Heart left ventricle (tissue), 16 donors: Measurements from ENCODE around the gene DTWD2. TPM values are rescaled to one million over a fixed set of nuclear protein-coding genes. Genes with fewer than 3 reads are reported as not detected.

Experiments used
- ATAC-seq, 4 donors: fragments of 200-7000 bp; cut with Tn5 transposase; one replicate each; pipeline ENCODE4 v1.9.1; 2020 to 2022; ENCODE audit warnings: moderate library complexity in 4 of 4, mild to moderate bottlenecking in 3 of 4, moderate number of reproducible peaks in 1 of 4
- DNase-seq, 5 donors: peaks; one replicate each; pipeline ENCODE4 v3.0.0-alpha.2; 2020
- H3K27ac ChIP-seq, 12 donors: fragments of 200-600 bp; sonication (generic) in 4 of 12; one replicate each; pipeline versions ENCODE4 v1.5.0 to v1.8.0; 2016 to 2022; ENCODE audit warnings: mild to moderate bottlenecking in 2 of 12
- H3K27me3 ChIP-seq, 9 donors: fragments of 200-600 bp; sonication (generic) in 2 of 9; one replicate each; pipeline versions ENCODE4 v1.5.1 to v1.8.0; 2016 to 2022; ENCODE audit warnings: mild to moderate bottlenecking in 3 of 9
- H3K36me3 ChIP-seq, 9 donors: fragments of 200-600 bp; sonication (generic) in 2 of 9; one replicate each; pipeline versions ENCODE4 v1.5.0 to v1.8.0; 2018 to 2022; ENCODE audit warnings: mild to moderate bottlenecking in 2 of 9
- H3K4me1 ChIP-seq, 12 donors: fragments of 200-600 bp; sonication (generic) in 4 of 12; one replicate each; pipeline versions ENCODE4 v1.5.0 to v1.8.0; 2016 to 2022; ENCODE audit warnings: mild to moderate bottlenecking in 3 of 12
- H3K4me3 ChIP-seq, 12 donors: fragments of 200-600 bp; sonication (generic) in 4 of 12; one replicate each; pipeline versions ENCODE4 v1.5.0 to v1.8.0; 2017 to 2022; ENCODE audit warnings: mild to moderate bottlenecking in 9 of 12, moderate library complexity in 4 of 12
- H3K9me3 ChIP-seq, 12 donors: fragments of 200-600 bp; sonication (generic) in 4 of 12; one replicate each; pipeline versions ENCODE4 v1.5.0 to v1.8.0; 2016 to 2022; ENCODE audit warnings: mild to moderate bottlenecking in 1 of 12
- CTCF ChIP-seq, 12 donors: fragments of 200-600 bp; sonication (generic) in 4 of 12; IDR thresholded peaks; one replicate each; pipeline versions ENCODE4 v1.5.0 to v1.8.0; 2018 to 2022; ENCODE audit warnings: antibody characterized with exemption in 12 of 12, mild to moderate bottlenecking in 5 of 12
- POLR2A ChIP-seq, 2 donors: fragments of 450-650 bp; IDR thresholded peaks; one replicate each; pipeline ENCODE4 v1.6.1; 2017; ENCODE audit warnings: antibody characterized with exemption in 2 of 2, mild to moderate bottlenecking in 2 of 2, moderate library complexity in 2 of 2
- WGBS, 4 donors: extraction: QIAGEN DNeasy Blood & Tissue Kit in 2 of 4; methylation state at CpG; one replicate each; pipeline versions ENCODE4 v1.1.5 to v1.1.7; 2013 to 2018; 5-methylcytosine and 5-hydroxymethylcytosine counted together
- intact Hi-C, 10 donors: fragments of 100-400 bp; cut with DNase I; formaldehyde crosslinking; loops; one replicate each; pipeline versions ENCODE4 v1.11.1 to v1.14.2; 2022
- microRNA-seq, 4 donors: library from miRNA; unstranded; fragments of <30 nt; microRNA quantifications; one replicate each; pipeline versions ENCODE4 to v1.2.0, GENCODE V29; 2017 to 2020
- polyA plus RNA-seq, 2 donors: library from polyadenylated mRNA; stranded (reverse); fragments of 200-250 nt; gene quantifications; one replicate each; pipeline ENCODE4 v1.2.3, GENCODE V29; 2013
- total RNA-seq, 9 donors: library from RNA; depleted of rRNA in 2 of 9; stranded (reverse); fragments of >200 nt in 2 of 9; fragmentation: NEBNext Ultra II Directional in 3 of 9; extraction: Animal tissue kit (Norgen Biotek cat#: 25700) in 3 of 9; gene quantifications; one replicate each; pipeline versions ENCODE4 v1.1.0 to v1.2.4, GENCODE V29; 2016 to 2023
- donor health status: ischemic (EF 13 %, LVEDD 7.1; RV severe dilation, severe dysfunction).
- donor health status: healthy with polysubstance abuse.
- donor health status: DM: no; HTN: yes; CAD: no.
- donor health status: DM: no; HTN: no; CAD: no.
- donor health status: ischemic (EF 25% LVEDD 6.9; RV normal size, moderate dysfunction).
- donor health status: ischemic (EF 25% LVEDD 5.7; RV mildly dilated, moderate dysfunction).
- donor health status: healthy.
- donor health status: DM: yes; HTN: yes; CAD: no.
- donor health status: ischemic (EF 35%, LVEDD 5.7; RV mildly dilated, moderate dysfunction).
- donor health status: nonischemic (EF 11% LVEDD 7.7; RV severe dilation, severe dysfunction).
- donor health status: DM: yes; HTN: yes; CAD: no.
- donor health status: PGD.
- donor health status: ischemic (EF 29% LVEDD 5.4; RV normal size, mild dysfunction).
- donor health status: nonischemic (EF 23%, LVEDD 6.1; RV moderate dilation, normal function).

The DTWD2 gene
- total and polyA plus RNA-seq, 11 donors, result 3.2 to 16.0 (median 11.7) TPM

GRCh38 chr5:118791926-118792734 is 196.2 kb downstream of the DTWD2 start:
- Histone ChIP-seq H3K4me1 (peaks cover 0 to 12% (median 7%) of the 10 kb centered on the region in 12 donors), H3K27me3 (no peaks in the 10 kb centered on the region), H3K27ac (peak overlapping the region in 2 of 12 donors; percentile 37 to 52), H3K4me3 (peak overlapping the region in 4 of 12 donors; percentile 13 to 35 (median 22)), H3K36me3 (no peaks in the 10 kb centered on the region), H3K9me3 (no peaks in the 10 kb centered on the region)
- 35 to 41% (median 38%) methylated on average over 7 of the region's 7 CpGs for WGBS, 4 donors
- ATAC-seq (peak; percentile 58 to 92 (median 85)), DNase-seq (peak in 1 of 5 donors; percentile 33)
- TF ChIP-seq CTCF (IDR thresholded peaks at IDR 0.05) (peak; percentile 65 to 90 (median 79)), POLR2A (IDR thresholded peaks at IDR 0.05) (no peak)
- intact Hi-C loops, result loop anchor here in 8 of 10 donors (2.0 to 10.0 kb wide), 4 partner anchors 1200 to 1337 kb away; no protein-coding TSS in a partner anchor

GRCh38 chr5:118789366-118789765 is 199.0 kb downstream of the DTWD2 start:
- no peaks in the 10 kb centered on the region for H3K9me3 ChIP-seq
- intact Hi-C loops, result no loop called here
- H3K27ac ChIP-seq, result no peak overlapping the region
- H3K27me3 ChIP-seq, result no peaks in the 10 kb centered on the region
- H3K4me1 ChIP-seq, result peaks cover 0 to 12% (median 7%) of the 10 kb centered on the region in 12 donors
- H3K4me3 ChIP-seq, result no peak overlapping the region
- DNase-seq (no peak), ATAC-seq (no peak)
- no peaks in the 10 kb centered on the region for H3K36me3 ChIP-seq
- TF ChIP-seq POLR2A (IDR thresholded peaks at IDR 0.05), result no peak
- TF ChIP-seq CTCF (IDR thresholded peaks at IDR 0.05), result no peak

- H3K27ac ChIP-seq, result no peak overlapping the region
- H3K27me3 ChIP-seq, result no peaks in the 10 kb centered on the region
- intact Hi-C loops, result no loop called here
- DNase-seq (no peak), ATAC-seq (no peak)
- no peak for TF ChIP-seq POLR2A (IDR thresholded peaks at IDR 0.05)
- no peak for TF ChIP-seq CTCF (IDR thresholded peaks at IDR 0.05)
- no peak overlapping the region for H3K4me3 ChIP-seq
- no peaks in the 10 kb centered on the region for H3K9me3 ChIP-seq
- H3K4me1 ChIP-seq, result peaks cover 0 to 12% (median 7%) of the 10 kb centered on the region in 12 donors
- H3K36me3 ChIP-seq, result no peaks in the 10 kb centered on the region
- WGBS, 4 donors, result 85 to 95% (median 91%) methylated on average over 2 of the region's 2 CpGs
Measured at GRCh38 chr5:118788351-118788750, 200.0 kb downstream of the DTWD2 start.

Small RNA genes within 50 kb of the gene (microRNA-seq; reads per million reads assigned to microRNA genes)
- 0 reads per million in 4 donors for gene MIR1244-2

Other genes starting within 250 kb of the DTWD2 start
- 10 to 100 TPM; 22.4 to 39.0 (median 27.7) TPM for gene DMXL1, start 82.5 kb upstream of the DTWD2 start, total RNA-seq
- 1 to 10 TPM; 8.2 to 9.8 TPM for gene DMXL1, start 82.5 kb upstream of the DTWD2 start, polyA plus RNA-seq